GM12874 (cell line): ENCODE measurements around the gene DDIT4L.

Experiments
- CTCF ChIP-seq: IDR thresholded peaks from 2 replicates; pipeline ENCODE4 v1.5.1; 2011; ENCODE audit warnings: low read depth, mild to moderate bottlenecking, control low read depth, low read length, moderate library complexity; ENCODE audit not compliant: insufficient read depth

Gene DDIT4L

DNA sequence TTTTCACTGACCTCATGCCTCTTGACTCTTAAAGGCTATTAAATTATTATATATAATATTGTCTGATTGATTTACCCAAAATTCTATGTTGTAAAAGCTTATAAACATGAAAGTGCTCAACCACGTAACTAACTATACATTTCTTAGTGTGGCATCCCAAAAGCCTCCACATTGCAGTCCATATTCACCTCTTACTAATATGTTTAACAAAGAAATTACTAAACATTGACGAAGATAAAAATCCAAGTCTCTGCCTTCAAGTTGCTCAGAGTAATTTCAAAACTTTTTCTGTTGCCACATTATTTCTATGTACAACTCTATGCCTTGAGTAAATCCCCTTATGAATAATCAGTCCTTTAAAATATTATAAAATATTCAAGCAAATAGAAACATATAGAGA, 14.4 kb downstream of the DDIT4L start:
- TF ChIP-seq CTCF: no peak

- no peak for TF ChIP-seq CTCF
These were observed 15.3 kb downstream of the DDIT4L start for GRCh38 chr4:100174985-100175383.

DNA sequence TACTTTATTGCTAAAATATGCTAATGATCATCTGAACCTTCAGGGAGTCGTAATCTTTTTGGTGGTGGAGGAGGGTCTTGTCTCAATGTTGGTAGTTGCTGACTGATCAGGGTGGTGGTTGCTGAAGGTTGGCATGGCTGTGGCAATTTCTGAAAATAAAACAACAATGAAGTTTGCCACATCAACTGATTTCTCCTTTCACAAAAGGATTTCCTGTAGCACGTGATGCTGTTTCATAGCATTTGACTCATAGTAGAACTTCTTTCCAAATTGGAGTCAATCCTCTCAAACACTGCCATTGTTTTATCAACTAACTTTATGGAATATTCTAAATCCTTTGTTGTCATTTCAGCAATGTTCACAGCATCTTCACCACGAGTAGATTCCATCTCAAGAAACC, 19.3 kb downstream of the DDIT4L start:
- no peak for TF ChIP-seq CTCF

GRCh38 chr4:100169491-100170485, 20.5 kb downstream of the DDIT4L start:
- no peak for TF ChIP-seq CTCF

DNA sequence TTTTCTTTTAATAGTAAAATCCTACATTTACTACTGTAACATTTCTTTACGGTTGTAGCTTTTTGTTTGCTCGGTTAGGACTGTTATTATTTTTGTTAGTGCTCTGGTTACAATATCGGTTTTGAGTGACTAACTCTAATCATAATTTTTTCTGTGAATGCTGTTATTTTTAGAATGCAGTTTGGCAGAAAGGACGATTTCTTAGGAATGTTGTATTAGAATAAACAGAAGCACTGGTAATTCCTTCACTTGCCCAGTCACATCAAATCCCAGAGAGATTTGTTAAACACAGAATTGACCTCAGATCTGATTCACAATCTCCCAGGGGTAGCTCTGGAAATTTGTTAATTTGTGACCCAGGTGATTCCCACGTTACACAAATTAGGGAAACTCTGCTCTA, 21.7 kb downstream of the DDIT4L start:
- TF ChIP-seq CTCF: no peak

DNA sequence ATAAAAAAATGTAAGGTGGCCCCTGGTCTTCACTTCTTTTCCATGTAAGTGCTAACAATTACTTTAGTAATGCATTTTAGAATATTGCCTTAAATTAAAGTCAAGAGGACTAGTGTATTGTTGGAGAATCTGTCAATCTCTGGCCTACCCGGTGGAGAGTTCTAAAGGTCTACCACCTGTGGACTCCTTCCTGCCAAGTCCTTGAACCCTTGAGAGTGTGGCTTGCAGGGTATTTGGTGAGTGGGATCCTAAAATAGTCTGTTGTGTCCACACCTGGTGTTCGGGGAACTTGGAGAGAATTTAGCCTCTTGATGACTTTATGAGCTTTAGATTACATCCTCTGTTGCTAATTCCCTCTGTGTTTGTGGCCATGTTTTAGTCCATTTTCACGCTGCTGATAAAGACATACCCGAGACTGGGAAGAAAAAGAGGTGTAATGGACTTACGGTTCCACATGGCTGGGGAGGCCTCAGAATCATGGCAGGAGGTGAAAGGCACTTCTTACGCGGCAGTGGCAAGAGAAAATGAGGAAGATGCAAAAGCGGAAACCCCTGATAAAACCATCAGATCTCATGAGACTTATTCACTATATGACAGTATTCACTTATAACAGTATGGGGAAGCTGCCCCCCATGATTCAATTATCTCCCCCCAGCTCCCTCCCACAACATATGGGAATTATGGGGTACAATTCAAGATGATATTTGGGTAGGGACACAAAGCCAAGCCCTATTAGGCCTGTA, 23.8 kb downstream of the DDIT4L start:
- TF ChIP-seq CTCF: no peak

DNA sequence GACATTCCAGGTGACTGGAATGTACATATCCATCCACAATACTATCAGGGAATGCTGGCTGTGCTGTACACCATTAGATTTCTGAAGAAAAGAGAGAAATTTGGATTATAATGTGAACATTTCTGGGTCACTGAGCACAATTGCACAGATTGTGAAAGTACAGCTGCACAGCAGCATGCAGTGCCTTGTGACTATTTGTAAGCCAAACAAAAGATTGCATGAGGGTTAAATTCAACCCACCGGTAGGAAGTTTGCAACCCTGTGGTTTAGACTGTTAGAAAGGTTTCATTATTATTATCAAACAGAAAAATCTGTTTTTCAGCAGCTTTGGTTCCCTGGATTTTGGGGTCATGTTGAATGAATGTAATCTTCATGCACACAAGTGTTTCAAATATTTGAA, 24.5 kb downstream of the DDIT4L start:
- TF ChIP-seq CTCF: no peak
